ENCODE data around the gene TIAL1.
"Not testable (repeated sequence)": the region's sequence is repeated elsewhere in the genome, so short reads cannot be mapped to it uniquely, and the experiment has no call there.

DNA sequence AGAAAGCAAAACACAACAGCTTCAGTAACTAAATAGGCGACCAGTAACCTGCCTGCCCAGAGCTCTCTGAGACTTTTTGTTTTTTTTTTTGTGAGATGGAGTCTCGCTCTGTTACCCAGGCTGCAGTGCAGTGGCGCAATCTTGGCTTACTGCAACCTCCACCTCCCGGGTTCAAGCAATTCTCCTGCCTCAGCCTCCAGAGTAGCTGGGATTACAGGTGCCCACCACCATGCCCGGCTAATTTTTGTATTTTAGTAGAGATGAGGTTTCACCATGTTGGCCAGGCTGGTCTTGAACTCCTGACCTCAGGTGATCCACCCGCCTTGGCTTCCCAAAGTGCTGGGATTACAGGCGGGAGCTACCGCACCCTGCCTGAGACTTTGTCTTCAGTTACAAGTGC lies 23.0 kb upstream of the TIAL1 start:
- TF ChIP-seq, protein P1, sequence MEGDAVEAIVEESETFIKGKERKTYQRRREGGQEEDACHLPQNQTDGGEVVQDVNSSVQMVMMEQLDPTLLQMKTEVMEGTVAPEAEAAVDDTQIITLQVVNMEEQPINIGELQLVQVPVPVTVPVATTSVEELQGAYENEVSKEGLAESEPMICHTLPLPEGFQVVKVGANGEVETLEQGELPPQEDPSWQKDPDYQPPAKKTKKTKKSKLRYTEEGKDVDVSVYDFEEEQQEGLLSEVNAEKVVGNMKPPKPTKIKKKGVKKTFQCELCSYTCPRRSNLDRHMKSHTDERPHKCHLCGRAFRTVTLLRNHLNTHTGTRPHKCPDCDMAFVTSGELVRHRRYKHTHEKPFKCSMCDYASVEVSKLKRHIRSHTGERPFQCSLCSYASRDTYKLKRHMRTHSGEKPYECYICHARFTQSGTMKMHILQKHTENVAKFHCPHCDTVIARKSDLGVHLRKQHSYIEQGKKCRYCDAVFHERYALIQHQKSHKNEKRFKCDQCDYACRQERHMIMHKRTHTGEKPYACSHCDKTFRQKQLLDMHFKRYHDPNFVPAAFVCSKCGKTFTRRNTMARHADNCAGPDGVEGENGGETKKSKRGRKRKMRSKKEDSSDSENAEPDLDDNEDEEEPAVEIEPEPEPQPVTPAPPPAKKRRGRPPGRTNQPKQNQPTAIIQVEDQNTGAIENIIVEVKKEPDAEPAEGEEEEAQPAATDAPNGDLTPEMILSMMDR (IDR thresholded peaks at IDR 0.05) = not testable (repeated sequence)
- TF ChIP-seq POLR2A (IDR thresholded peaks at IDR 0.05) = not testable (repeated sequence)

Measured in testis (tissue), 2 donors.